Measurements from ENCODE around the gene POLR3A. TPM values are rescaled to one million over a fixed set of nuclear protein-coding genes. Genes with fewer than 3 reads are reported as not detected.

The POLR3A gene
- total RNA-seq, 1 donor from 2014 or later, result 31.4 TPM

GRCh38 chr10:78041170-78042057 lies 12.1 kb upstream of the POLR3A start:
- H3K27me3 Mint-ChIP-seq (ENCODE audit: low read depth, unreplicated experiment), result no peaks in the 10 kb centered on the region
- H3K9me3 Mint-ChIP-seq (ENCODE audit: unreplicated experiment), result no peaks in the 10 kb centered on the region
- peaks cover 63% of the 10 kb centered on the region for H3K36me3 ChIP-seq (ENCODE audit: insufficient read depth, low read length)
- H3K27ac Mint-ChIP-seq (ENCODE audit: unreplicated experiment), result no peak overlapping the region
- H3K36me3 Mint-ChIP-seq (ENCODE audit: low read depth, unreplicated experiment), result peaks cover 33% of the 10 kb centered on the region
- H3K4me3 ChIP-seq (ENCODE audit: insufficient read depth, low read depth, low read length), result no peak overlapping the region
- H3K4me3 Mint-ChIP-seq (ENCODE audit: unreplicated experiment), result peak overlapping the region; percentile 14
- no peak overlapping the region for H3K9ac ChIP-seq (ENCODE audit: low read length)
- H3K4me1 ChIP-seq (ENCODE audit: insufficient read depth, low read length), result peaks cover 24% of the 10 kb centered on the region
- H3K79me2 ChIP-seq (ENCODE audit: insufficient read depth, low read length), result peaks cover 49% of the 10 kb centered on the region
- peaks cover 83% of the 10 kb centered on the region for H4K20me1 ChIP-seq (ENCODE audit: insufficient read depth, low read length)
- no peak overlapping the region for H3K4me2 ChIP-seq (ENCODE audit: low read length)
- FAIRE-seq, result no peak
- H3K4me1 Mint-ChIP-seq (ENCODE audit: low read depth, unreplicated experiment), result peaks cover 61% of the 10 kb centered on the region
- no peaks in the 10 kb centered on the region for H3K27me3 ChIP-seq (ENCODE audit: insufficient read depth, low read length)
- no peak for DNase-seq (ENCODE audit: low read depth)
- TF ChIP-seq CTCF (IDR thresholded peaks at IDR 0.05; ENCODE audit: insufficient read depth, low read depth, low read length) (no peak), EZH2 (IDR thresholded peaks at IDR 0.05; ENCODE audit: insufficient read depth, low read length) (no peak)
- H2AFZ ChIP-seq (ENCODE audit: low read depth, low read length), result no peak overlapping the region
- no peak overlapping the region for H3K27ac ChIP-seq (ENCODE audit: low read depth, low read length)
- H3K9me3 ChIP-seq (ENCODE audit: insufficient read depth, low read depth, low read length), result no peaks in the 10 kb centered on the region

GRCh38 chr10:78039743-78040142 lies 10.4 kb upstream of the POLR3A start:
- no peak overlapping the region for H3K27ac ChIP-seq (ENCODE audit: low read depth, low read length)
- H4K20me1 ChIP-seq (ENCODE audit: insufficient read depth, low read length), result peaks cover 96% of the 10 kb centered on the region
- no peak overlapping the region for H3K27ac Mint-ChIP-seq (ENCODE audit: unreplicated experiment)
- peak overlapping the region; percentile 1 for H3K4me3 Mint-ChIP-seq (ENCODE audit: unreplicated experiment)
- H3K4me1 Mint-ChIP-seq (ENCODE audit: low read depth, unreplicated experiment), result peaks cover 64% of the 10 kb centered on the region
- no peaks in the 10 kb centered on the region for H3K27me3 ChIP-seq (ENCODE audit: insufficient read depth, low read length)
- TF ChIP-seq CTCF (IDR thresholded peaks at IDR 0.05; ENCODE audit: insufficient read depth, low read depth, low read length) (no peak), EZH2 (IDR thresholded peaks at IDR 0.05; ENCODE audit: insufficient read depth, low read length) (no peak)
- H3K9ac ChIP-seq (ENCODE audit: low read length), result no peak overlapping the region
- H3K27me3 Mint-ChIP-seq (ENCODE audit: low read depth, unreplicated experiment), result no peaks in the 10 kb centered on the region
- FAIRE-seq, result no peak
- no peak for DNase-seq (ENCODE audit: low read depth)
- no peaks in the 10 kb centered on the region for H3K9me3 ChIP-seq (ENCODE audit: insufficient read depth, low read depth, low read length)
- H3K79me2 ChIP-seq (ENCODE audit: insufficient read depth, low read length), result peaks cover 66% of the 10 kb centered on the region
- peaks cover 41% of the 10 kb centered on the region for H3K4me1 ChIP-seq (ENCODE audit: insufficient read depth, low read length)
- no peak overlapping the region for H3K4me3 ChIP-seq (ENCODE audit: insufficient read depth, low read depth, low read length)
- H3K36me3 Mint-ChIP-seq (ENCODE audit: low read depth, unreplicated experiment), result peaks cover 37% of the 10 kb centered on the region
- peaks cover 80% of the 10 kb centered on the region for H3K36me3 ChIP-seq (ENCODE audit: insufficient read depth, low read length)
- no peaks in the 10 kb centered on the region for H3K9me3 Mint-ChIP-seq (ENCODE audit: unreplicated experiment)
- H2AFZ ChIP-seq (ENCODE audit: low read depth, low read length), result no peak overlapping the region
- peak overlapping the region; percentile 31 for H3K4me2 ChIP-seq (ENCODE audit: low read length)
